HEK293 (cell line): ENCODE results near the gene GNB5.

Source experiments
- BCL11A ChIP-seq: fragments of 450-650 bp; formaldehyde crosslinking; IDR thresholded peaks from 2 replicates; pipeline ENCODE4 v1.5.1; 2016; ENCODE audit warnings: low read depth, missing biosample characterization, missing genetic modification characterization
- SP2 ChIP-seq: fragments of 450-650 bp; formaldehyde crosslinking; IDR thresholded peaks from 2 replicates; pipeline ENCODE4 v1.5.1; 2016; ENCODE audit warnings: missing biosample characterization, missing genetic modification characterization
- YY1 ChIP-seq: fragments of 450-650 bp; formaldehyde crosslinking; IDR thresholded peaks from 2 replicates; pipeline ENCODE4 v1.5.1; 2018; ENCODE audit warnings: missing biosample characterization, missing genetic modification characterization
- ZBTB17 ChIP-seq: fragments of 450-650 bp; formaldehyde crosslinking; IDR thresholded peaks from 2 replicates; pipeline ENCODE4 v1.5.1; 2016; ENCODE audit warnings: missing biosample characterization, missing genetic modification characterization
- ZNF121 ChIP-seq: fragments of 450-650 bp; formaldehyde crosslinking; IDR thresholded peaks from 2 replicates; pipeline ENCODE4 v1.5.1; 2016; ENCODE audit warnings: missing biosample characterization, missing genetic modification characterization
- ZNF133 ChIP-seq: fragments of 450-650 bp; formaldehyde crosslinking; IDR thresholded peaks from 2 replicates; pipeline ENCODE4 v1.5.1; 2016; ENCODE audit warnings: missing biosample characterization, missing genetic modification characterization
- ZNF2 ChIP-seq: fragments of 450-650 bp; formaldehyde crosslinking; IDR thresholded peaks from 2 replicates; pipeline ENCODE4 v1.5.1; 2016; ENCODE audit warnings: missing biosample characterization, missing genetic modification characterization
- ZNF530 ChIP-seq: fragments of 450-650 bp; formaldehyde crosslinking; IDR thresholded peaks from 2 replicates; pipeline ENCODE4 v1.5.1; 2016; ENCODE audit warnings: low read depth, missing biosample characterization, missing genetic modification characterization
- ZNF707 ChIP-seq: fragments of 450-650 bp; formaldehyde crosslinking; IDR thresholded peaks from 2 replicates; pipeline ENCODE4 v1.5.1; 2016; ENCODE audit warnings: missing biosample characterization, missing genetic modification characterization
- ZNF785 ChIP-seq: fragments of 450-650 bp; formaldehyde crosslinking; IDR thresholded peaks from 2 replicates; pipeline ENCODE4 v1.5.1; 2016; ENCODE audit warnings: missing biosample characterization, missing genetic modification characterization
- ZXDB ChIP-seq: fragments of 450-650 bp; formaldehyde crosslinking; IDR thresholded peaks from 2 replicates; pipeline ENCODE4 v1.5.1; 2016; ENCODE audit warnings: missing biosample characterization, missing genetic modification characterization
- TF ChIP-seq, protein P1 (sequence below): fragments of 450-650 bp; formaldehyde crosslinking; IDR thresholded peaks from 2 replicates; pipeline ENCODE4 v1.5.1; 2016; ENCODE audit warnings: missing biosample characterization, missing genetic modification characterization
- TF ChIP-seq, protein P2 (sequence below): fragments of 450-650 bp; formaldehyde crosslinking; IDR thresholded peaks from 2 replicates; pipeline ENCODE4 v1.5.1; 2016; ENCODE audit warnings: missing biosample characterization, missing genetic modification characterization
- TF ChIP-seq, protein P3 (sequence below): fragments of 450-650 bp; formaldehyde crosslinking; IDR thresholded peaks from 2 replicates; pipeline ENCODE4 v1.5.1; 2016; ENCODE audit warnings: missing biosample characterization, missing genetic modification characterization

- TF ChIP-seq ZNF785 (tag by site-specific recombination) (no peak), ZNF121 (tag by site-specific recombination) (no peak), ZNF530 (tag by site-specific recombination) (no peak), ZNF707 (tag by site-specific recombination) (no peak), SP2 (tag by site-specific recombination) (no peak), ZNF2 (tag by site-specific recombination) (no peak), ZXDB (tag by site-specific recombination) (no peak), BCL11A (tag by site-specific recombination) (no peak), ZBTB17 (tag by site-specific recombination) (no peak), ZNF133 (no peak), YY1 (tag by site-specific recombination) (no peak)
- TF ChIP-seq, protein P1, sequence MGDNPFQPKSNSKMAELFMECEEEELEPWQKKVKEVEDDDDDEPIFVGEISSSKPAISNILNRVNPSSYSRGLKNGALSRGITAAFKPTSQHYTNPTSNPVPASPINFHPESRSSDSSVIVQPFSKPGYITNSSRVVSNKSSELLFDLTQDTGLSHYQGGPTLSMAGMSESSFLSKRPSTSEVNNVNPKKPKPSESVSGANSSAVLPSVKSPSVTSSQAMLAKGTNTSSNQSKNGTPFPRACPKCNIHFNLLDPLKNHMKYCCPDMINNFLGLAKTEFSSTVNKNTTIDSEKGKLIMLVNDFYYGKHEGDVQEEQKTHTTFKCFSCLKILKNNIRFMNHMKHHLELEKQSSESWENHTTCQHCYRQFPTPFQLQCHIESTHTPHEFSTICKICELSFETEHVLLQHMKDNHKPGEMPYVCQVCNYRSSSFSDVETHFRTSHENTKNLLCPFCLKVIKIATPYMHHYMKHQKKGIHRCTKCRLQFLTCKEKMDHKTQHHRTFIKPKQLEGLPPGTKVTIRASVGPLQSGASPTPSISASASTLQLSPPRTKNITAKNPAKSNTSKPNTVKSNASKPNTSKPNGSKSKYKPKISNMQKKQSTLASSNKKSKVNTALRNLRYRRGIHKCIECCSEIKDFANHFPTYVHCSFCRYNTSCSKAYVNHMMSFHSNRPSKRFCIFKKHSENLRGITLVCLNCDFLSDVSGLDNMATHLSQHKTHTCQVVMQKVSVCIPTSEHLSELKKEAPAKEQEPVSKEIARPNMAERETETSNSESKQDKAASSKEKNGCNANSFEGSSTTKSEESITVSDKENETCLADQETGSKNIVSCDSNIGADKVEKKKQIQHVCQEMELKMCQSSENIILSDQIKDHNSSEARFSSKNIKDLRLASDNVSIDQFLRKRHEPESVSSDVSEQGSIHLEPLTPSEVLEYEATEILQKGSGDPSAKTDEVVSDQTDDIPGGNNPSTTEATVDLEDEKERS (tag by site-specific recombination) = no peak
- TF ChIP-seq, protein P2, sequence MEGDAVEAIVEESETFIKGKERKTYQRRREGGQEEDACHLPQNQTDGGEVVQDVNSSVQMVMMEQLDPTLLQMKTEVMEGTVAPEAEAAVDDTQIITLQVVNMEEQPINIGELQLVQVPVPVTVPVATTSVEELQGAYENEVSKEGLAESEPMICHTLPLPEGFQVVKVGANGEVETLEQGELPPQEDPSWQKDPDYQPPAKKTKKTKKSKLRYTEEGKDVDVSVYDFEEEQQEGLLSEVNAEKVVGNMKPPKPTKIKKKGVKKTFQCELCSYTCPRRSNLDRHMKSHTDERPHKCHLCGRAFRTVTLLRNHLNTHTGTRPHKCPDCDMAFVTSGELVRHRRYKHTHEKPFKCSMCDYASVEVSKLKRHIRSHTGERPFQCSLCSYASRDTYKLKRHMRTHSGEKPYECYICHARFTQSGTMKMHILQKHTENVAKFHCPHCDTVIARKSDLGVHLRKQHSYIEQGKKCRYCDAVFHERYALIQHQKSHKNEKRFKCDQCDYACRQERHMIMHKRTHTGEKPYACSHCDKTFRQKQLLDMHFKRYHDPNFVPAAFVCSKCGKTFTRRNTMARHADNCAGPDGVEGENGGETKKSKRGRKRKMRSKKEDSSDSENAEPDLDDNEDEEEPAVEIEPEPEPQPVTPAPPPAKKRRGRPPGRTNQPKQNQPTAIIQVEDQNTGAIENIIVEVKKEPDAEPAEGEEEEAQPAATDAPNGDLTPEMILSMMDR = no peak
- TF ChIP-seq, protein P3, sequence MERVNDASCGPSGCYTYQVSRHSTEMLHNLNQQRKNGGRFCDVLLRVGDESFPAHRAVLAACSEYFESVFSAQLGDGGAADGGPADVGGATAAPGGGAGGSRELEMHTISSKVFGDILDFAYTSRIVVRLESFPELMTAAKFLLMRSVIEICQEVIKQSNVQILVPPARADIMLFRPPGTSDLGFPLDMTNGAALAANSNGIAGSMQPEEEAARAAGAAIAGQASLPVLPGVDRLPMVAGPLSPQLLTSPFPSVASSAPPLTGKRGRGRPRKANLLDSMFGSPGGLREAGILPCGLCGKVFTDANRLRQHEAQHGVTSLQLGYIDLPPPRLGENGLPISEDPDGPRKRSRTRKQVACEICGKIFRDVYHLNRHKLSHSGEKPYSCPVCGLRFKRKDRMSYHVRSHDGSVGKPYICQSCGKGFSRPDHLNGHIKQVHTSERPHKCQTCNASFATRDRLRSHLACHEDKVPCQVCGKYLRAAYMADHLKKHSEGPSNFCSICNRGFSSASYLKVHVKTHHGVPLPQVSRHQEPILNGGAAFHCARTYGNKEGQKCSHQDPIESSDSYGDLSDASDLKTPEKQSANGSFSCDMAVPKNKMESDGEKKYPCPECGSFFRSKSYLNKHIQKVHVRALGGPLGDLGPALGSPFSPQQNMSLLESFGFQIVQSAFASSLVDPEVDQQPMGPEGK (tag by site-specific recombination) = no peak
Observed at GRCh38 chr15:52113708-52114107, 77.5 kb downstream of the GNB5 start.
